NK-92 (cell line): Measurements from ENCODE around the gene CYP24A1.
"Not testable (repeated sequence)": the region's sequence is repeated elsewhere in the genome, so short reads cannot be mapped to it uniquely, and the experiment has no call there.

Source experiments
- DNase-seq: peaks from one replicate; lab custom pipeline; 2025; ENCODE audit not compliant: unreplicated experiment; lab: John Stamatoyannopoulos, UW

The CYP24A1 gene

GRCh38 chr20:54134445-54135220 is 39.2 kb downstream of the CYP24A1 start:
- DNase-seq: no peak

DNA sequence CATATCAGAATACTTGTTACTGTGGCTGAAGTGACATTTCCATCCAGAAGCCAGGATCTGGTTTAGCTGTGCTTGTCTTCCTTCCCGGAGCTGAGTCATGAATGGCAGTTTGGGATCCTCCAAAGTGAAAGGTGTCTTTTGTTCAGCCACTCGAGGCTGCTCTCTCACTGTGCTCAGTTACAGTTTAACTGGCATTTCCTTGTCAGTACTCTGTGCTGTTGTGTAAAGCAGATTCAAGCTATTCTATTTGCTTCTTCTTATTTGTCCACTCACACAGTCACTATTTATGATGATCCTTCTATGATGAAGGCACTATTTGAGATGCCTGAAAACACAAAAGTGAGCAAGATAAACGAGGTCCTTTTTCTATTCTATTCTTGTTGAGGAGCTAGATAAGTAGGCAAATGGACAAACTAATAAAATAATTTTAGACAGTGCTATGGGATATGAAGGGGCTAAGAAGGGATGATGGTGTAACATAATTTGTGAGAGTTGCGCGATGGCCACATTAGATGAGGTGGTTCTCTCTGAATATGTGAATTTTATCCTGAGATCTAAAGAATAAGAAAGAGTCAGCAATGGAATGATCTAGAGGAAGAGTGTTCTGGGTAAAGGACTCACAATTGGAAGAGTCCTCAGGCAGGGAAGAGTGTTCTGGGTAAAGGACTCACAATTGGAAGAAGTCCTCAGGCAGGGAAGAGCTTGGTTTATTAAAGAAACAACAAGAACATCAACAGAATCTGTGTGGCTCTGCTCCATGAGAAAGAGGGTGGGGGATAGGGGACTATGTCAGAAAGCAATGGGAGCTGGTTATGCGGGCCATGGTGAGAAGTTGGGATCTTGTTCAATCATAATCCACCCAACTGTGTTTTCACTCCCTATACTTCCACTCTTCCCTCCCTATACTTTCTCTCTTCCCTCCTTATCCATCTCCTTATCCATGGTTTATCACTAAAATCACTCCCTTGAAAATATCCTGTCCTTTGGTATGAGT is 40.1 kb downstream of the CYP24A1 start:
- no peak for DNase-seq

GRCh38 chr20:54132612-54133433 is 41.0 kb downstream of the CYP24A1 start:
- no peak for DNase-seq

- no peak for DNase-seq
Measured at GRCh38 chr20:54131675-54132611, 41.8 kb downstream of the CYP24A1 start.

GRCh38 chr20:54131125-54131524 is 42.7 kb downstream of the CYP24A1 start:
- DNase-seq: not testable (repeated sequence)

DNA sequence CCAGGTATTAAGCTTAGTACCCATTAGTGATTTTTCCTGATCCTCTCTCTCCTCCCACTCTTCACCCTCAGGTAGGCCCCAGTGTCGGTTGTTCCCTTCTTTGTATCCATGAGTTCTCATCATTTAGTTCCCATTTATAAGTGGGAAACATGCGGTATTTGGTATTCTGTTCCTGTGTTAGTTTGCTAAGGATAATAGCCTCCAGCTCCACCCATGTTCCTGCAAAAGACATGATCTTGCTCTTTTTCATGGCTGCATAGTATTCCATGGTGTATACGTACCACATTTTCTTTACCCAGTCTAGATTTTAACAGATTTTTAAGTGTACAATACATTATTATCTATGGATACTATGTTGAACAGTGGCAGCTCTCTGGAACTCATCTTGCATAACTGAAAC is 44.4 kb downstream of the CYP24A1 start:
- DNase-seq: no peak

GRCh38 chr20:54127855-54128574 is 45.8 kb downstream of the CYP24A1 start:
- DNase-seq: no peak

DNA sequence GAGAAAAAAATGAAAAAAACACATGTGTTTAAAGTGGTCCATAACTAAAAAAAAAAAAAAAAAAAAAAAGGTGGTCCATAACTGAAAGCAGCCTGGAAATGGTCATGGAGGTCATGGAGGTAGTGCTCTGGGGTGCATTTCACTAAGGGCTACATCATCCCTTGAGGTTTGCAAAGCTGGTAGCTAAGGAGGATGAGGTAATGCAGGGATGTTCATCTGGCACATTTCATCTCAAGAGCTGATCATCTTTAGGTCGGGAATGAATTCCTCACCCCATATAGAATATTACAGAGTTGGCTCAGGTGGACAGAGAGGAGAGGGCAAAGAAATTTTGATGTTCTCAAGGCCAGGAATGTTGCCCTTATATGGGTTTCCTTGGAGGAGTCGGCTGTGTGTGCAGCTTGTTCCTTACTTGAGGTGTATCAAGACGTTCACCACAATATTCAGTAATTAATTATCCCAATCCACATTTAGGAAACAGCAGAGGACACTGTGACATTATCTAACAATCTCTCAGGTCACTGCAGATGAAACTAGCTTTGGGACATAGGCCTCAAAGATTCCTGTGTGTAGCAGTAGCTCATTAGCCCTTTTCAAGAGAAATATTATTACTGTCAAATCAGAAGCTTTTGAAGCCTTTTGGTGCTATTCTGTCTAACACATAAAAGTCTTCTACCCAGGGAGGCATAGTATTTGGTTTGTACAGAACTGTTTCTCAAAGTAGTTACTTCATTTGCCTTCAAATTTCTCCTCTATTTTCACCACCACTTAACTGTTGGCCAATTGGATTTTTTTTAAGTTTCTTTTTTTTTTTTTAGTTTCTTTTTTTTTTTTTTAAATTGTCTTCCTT is 46.8 kb downstream of the CYP24A1 start:
- DNase-seq: no peak

- DNase-seq: not testable (repeated sequence)
Measured at GRCh38 chr20:54126328-54126727, 47.5 kb downstream of the CYP24A1 start.

DNA sequence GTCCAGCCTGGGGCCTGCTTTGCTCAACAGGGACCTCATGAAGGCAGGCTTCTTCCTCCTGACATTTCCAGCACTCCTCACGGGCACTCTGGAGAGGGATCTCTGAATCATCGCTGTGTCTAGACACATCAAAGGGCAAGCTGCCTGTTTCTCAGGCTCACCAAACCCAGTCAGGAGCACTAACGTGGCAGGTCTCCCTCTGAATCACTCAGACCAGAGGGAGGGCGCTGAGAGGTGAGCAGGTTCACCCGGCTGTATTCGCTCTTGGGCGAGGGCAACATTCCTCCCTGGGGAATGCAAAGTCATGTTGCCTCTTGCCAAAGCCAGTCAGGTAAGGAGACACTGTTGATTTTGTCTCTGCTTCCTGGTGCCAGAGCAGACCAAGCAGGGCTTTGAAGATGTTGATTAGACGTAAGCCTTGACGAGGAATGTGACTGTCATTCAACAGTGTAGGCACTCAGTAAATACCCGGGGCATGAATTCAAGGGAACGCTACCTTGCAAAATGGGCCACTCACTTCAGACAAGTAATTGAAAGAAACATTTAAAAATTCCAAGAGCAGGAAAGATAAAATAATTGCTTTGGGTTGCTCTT is 50.1 kb downstream of the CYP24A1 start:
- no peak for DNase-seq

DNA sequence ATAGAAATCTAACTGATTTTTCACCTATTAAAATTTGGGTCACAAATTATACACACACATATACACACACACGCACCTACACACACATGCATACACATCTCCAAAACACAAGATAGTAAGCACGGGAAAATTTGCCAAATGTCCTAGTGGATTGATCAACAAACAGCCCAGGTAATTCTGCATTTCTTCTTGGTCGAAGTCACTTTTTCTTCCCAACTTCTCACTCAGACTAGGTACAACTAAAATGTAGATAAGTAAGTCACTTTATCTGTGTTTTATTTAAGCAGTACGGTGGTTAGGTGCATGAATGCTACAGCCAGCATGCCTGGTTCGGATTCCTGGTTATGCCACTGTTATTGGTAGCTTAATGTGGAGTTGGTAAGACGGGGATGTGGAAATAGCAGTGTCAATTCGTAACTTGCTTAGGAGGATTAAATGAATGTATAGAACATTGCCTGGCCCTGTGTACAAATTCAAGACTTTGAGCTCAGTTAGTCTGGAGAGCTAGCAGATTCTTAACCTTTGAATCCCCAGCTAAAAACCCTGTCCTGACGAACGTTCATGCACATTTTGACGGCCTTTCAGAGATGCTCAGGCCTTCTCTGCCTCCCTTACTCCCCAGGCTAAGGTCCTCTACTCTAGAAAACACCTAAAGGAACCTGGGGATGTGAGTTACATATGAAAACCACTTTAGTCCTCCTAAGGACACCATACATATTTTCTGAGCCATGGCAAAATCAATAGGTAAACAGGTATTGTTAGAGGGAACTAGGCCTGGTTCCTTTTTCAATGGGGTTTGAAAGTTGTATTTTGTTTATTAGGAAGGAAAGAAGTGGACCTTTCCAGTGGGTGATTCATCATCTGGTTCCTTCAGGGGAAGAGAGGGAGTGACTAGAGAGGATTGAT is 50.9 kb downstream of the CYP24A1 start:
- no peak for DNase-seq

- no peak for DNase-seq
Measured at GRCh38 chr20:54122189-54122588, 51.6 kb downstream of the CYP24A1 start.

DNA sequence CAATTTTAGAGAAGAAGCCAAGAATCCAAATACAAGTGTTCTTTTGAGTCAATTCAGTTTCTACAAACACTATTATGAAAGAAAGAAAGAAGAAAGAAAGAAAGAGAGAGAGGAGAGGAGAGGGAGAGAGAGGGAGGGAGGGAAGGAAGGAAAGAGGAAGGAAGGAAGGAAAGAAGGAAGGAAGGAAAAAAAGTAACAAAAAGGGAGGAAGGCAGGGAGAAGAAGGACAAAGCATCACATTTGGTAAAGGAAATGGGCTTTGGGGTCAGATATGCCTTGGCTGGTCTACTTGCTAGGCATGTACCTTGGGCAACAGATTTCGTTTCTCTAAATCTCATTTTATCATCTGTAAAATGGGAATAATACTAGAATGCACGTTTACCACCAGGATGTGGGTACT is 54.0 kb downstream of the CYP24A1 start:
- DNase-seq: no peak

DNA sequence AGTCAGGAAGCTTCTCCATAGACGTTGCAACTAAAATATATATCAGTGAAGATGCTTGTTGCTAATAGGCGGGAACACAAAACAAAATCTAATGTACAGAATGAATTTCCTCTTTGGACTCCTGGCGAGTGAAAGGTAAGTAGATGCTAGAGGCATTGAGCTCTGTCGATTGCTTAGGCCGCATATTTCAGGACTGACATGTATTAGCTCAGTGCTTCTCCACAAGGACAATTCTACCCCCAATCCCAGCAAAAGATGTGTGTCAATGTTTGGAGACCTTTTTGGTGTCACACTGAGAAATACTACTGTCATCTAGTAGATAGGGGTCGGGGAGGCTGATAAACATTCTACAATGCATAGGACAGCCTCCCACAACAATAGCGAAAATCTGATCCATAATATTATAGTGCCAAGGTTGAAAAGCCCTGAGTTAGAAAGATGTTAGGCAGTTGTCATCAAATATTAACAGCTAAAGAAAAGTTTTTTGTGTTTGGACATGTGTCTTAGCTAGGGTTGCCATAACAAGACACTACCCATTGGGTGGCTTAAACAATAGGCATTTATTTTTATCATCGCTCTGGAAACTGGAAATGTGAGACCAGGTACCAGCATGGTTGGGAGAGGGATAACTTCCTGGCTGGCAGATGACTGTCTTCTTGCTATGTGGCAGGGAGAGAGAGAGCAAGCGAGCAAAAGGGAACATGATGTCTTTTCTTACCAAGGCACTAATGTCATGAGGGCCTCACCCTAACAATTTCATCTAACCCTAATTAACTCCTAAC is 55.4 kb downstream of the CYP24A1 start:
- no peak for DNase-seq

- no peak for DNase-seq
Measured at GRCh38 chr20:54116550-54117235, 57.1 kb downstream of the CYP24A1 start.
